Measurements from ENCODE around the gene GPHA2. TPM values are rescaled to one million over a fixed set of nuclear protein-coding genes. Genes with fewer than 3 reads are reported as not detected.
A peak's percentile ranks its signal among the peaks of the same experiment; 100 is the strongest.

GPHA2 gene
- total and polyA plus RNA-seq, 10 donors = 0.89 to 4.4 (median 1.2) TPM; not detected in 7

DNA sequence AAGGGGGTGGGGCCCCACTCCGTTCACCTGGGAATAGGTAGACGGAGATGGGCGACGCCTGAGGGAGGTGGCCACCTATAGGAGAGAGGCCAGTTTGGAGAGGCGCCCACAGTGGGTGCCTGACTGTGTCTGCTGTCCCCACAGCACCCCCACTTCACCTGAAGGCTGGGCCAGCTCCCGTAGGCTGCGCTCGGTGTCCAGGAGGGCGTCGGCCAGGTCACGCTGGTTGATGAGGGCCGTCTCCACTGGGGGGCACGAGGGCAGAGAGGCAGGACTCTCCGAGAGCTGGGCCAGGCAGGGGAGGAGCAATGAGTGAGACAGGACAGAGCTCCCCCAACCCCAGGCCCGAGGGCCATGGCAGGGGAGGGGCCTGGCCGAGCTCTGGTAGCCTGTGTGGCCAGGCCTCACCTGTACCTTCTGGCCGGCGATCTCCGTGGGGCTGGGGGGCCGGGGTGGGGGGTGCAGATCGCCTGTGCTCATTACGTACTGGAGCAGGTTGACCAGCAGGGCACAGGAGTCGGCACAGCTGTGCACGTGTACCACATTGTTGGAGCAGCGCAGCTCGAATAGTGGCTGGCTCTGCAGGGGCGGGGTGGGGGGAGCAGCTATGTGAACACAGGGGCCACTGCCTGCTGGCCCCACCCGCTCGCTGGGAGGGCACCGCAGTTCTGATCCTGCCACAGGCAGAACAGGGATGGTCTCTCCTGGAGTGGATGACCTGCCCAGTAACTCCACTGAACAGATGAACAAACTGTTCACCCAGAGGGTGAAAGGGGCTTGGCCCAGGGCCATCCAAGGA, 33.4 kb downstream of the GPHA2 start:
- Histone ChIP-seq H3K27ac (no peak overlapping the region), H3K4me1 (peaks cover 0 to 3% (median 0%) of the 10 kb centered on the region in 6 donors), H3K4me3 (no peak overlapping the region), H3K36me3 (peaks cover 4 to 100% (median 95%) of the 10 kb centered on the region in 6 donors), H3K27me3 (replicated peaks in 1 of 7) (no peaks in the 10 kb centered on the region), H3K9me3 (no peaks in the 10 kb centered on the region)
- 90 to 97% (median 94%) methylated on average over 11 to 30 of the region's 30 CpGs for WGBS, 5 donors
- no peak for DNase-seq
- intact Hi-C loops (cut with DNase I; ENCODE audit: low total_unique reads) = no loop called here
- peak in 1 of 3 donors; percentile 41 for TF ChIP-seq POLR2AphosphoS5 (IDR thresholded peaks at IDR 0.05)
- TF ChIP-seq, protein P1, sequence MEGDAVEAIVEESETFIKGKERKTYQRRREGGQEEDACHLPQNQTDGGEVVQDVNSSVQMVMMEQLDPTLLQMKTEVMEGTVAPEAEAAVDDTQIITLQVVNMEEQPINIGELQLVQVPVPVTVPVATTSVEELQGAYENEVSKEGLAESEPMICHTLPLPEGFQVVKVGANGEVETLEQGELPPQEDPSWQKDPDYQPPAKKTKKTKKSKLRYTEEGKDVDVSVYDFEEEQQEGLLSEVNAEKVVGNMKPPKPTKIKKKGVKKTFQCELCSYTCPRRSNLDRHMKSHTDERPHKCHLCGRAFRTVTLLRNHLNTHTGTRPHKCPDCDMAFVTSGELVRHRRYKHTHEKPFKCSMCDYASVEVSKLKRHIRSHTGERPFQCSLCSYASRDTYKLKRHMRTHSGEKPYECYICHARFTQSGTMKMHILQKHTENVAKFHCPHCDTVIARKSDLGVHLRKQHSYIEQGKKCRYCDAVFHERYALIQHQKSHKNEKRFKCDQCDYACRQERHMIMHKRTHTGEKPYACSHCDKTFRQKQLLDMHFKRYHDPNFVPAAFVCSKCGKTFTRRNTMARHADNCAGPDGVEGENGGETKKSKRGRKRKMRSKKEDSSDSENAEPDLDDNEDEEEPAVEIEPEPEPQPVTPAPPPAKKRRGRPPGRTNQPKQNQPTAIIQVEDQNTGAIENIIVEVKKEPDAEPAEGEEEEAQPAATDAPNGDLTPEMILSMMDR (IDR thresholded peaks at IDR 0.05 in 8 of 11, conservative IDR thresholded peaks at IDR 0.05 in 3 of 11) = no peak

DNA sequence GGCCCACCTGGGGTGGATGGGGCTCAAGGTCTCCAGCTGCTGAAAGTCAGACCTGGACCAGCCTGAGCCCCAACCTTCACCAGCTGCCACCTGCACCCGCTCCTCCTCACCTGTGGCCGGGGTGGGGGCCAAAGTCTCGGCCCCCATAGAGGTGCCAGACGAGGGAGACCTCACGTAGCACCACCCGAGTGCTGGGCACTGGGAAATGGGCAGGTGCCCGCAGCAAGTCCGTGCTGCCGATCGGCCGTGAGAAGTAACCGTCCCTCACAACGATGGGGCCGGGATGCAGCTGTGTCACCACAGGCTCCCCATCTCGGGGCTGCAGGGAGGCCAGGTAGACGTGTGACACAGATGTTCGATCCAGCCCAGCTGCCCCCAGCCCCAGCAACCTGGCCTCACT, 34.9 kb downstream of the GPHA2 start:
- no peak for DNase-seq
- TF ChIP-seq POLR2AphosphoS5 (IDR thresholded peaks at IDR 0.05) = no peak

DNA sequence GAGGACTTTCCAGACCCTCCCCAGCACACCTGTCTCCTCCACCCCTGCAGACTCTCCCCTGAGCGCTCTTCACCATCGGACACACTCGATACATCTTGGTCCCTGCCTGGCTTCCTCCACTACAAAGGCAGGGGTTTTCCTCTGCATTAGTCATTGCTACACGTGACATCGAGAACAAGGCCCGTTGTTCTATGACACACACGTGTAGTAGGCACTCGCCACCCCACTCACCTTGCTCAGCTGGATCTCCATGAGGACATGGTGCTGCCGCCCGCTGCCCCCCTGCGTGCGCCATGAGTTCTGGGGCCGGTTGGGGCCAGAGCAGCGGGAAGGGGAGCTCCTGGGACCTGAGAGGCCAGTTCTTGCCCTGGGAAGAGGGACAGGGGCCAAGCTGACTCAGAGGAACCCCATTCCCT, 35.4 kb downstream of the GPHA2 start:
- WGBS, 5 donors = 71 to 86% (median 84%) methylated on average over 7 to 14 of the region's 14 CpGs
- Histone ChIP-seq H3K4me3 (no peak overlapping the region), H3K4me1 (peaks cover 0 to 3% (median 0%) of the 10 kb centered on the region in 6 donors), H3K36me3 (peaks cover 4 to 100% (median 88%) of the 10 kb centered on the region in 6 donors), H3K27ac (peak overlapping the region in 1 of 8 donors; percentile 13), H3K27me3 (replicated peaks in 1 of 7) (no peaks in the 10 kb centered on the region), H3K9me3 (no peaks in the 10 kb centered on the region)
- intact Hi-C loops (cut with DNase I; ENCODE audit: low total_unique reads) = no loop called here
- no peak for TF ChIP-seq POLR2A (IDR thresholded peaks at IDR 0.05)
- peak in 1 of 3 donors; percentile 50 for TF ChIP-seq POLR2AphosphoS5 (IDR thresholded peaks at IDR 0.05)
- DNase-seq = no peak

More for the DNA sequence above, 34.9 kb downstream of the GPHA2 start:
- peak overlapping the region in 1 of 8 donors; percentile 13 for H3K27ac ChIP-seq
- intact Hi-C loops (cut with DNase I; ENCODE audit: low total_unique reads) = no loop called here
- H3K27me3 ChIP-seq (replicated peaks in 1 of 7) = no peaks in the 10 kb centered on the region
- H3K9me3 ChIP-seq = no peaks in the 10 kb centered on the region
- no peak overlapping the region for H3K4me3 ChIP-seq
- WGBS, 5 donors = 93 to 97% (median 95%) methylated on average over 17 of the region's 17 CpGs
- H3K4me1 ChIP-seq = peaks cover 0 to 3% (median 0%) of the 10 kb centered on the region in 6 donors
- H3K36me3 ChIP-seq = peaks cover 4 to 100% (median 90%) of the 10 kb centered on the region in 6 donors

DNA sequence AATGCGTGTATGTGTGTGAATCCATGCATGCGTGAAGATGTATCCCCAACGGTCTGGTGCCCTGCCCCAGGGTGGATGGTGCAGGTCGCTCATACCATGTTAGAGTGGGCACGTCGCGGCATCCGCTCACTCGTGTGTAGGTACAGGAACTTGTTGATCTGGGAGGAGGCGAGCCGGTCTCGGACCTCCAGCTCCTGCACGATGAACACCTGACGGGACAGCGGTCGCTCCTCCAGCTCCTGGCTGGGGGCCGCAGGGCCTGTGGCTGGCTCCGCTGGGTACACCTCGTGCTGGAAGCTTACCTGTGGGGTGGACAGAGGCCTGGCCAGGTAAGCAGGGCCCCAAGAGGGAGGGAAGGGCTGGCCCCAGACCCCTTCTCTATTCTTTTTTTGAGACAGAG, 37.2 kb downstream of the GPHA2 start:
- Histone ChIP-seq H3K4me3 (no peak overlapping the region), H3K9me3 (no peaks in the 10 kb centered on the region), H3K4me1 (peaks cover 7 to 16% (median 11%) of the 10 kb centered on the region in 6 donors), H3K36me3 (peaks cover 1 to 92% (median 79%) of the 10 kb centered on the region in 6 donors), H3K27ac (no peak overlapping the region), H3K27me3 (replicated peaks in 1 of 7) (no peaks in the 10 kb centered on the region)
- intact Hi-C loops (cut with DNase I; ENCODE audit: low total_unique reads) = no loop called here
- DNase-seq = no peak
- TF ChIP-seq POLR2A (IDR thresholded peaks at IDR 0.05) (no peak), POLR2AphosphoS5 (IDR thresholded peaks at IDR 0.05) (no peak)
- TF ChIP-seq, protein P1 (IDR thresholded peaks at IDR 0.05 in 8 of 11, conservative IDR thresholded peaks at IDR 0.05 in 3 of 11) = no peak
- WGBS, 5 donors = 95 to 97% (median 95%) methylated on average over 12 to 19 of the region's 19 CpGs

DNA sequence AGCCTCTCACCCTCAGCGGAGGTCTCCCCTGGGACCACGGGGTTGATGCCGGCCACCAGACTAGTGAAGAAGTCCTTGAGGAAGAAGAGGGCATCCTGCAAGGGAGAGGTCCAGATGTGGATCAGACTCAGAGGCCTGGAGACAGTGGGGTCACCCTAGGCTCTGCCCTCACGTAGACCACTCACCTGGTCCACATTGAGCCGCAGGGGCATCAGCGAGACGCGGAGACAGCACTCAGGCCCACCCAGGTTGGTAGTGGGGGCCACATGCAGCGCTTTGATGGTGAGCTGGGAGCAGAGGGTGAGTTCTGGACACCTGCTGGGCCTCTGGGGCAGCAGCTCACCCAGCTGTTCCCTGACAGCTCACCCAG, 37.6 kb downstream of the GPHA2 start:
- peaks cover 10 to 21% (median 16%) of the 10 kb centered on the region in 6 donors for H3K4me1 ChIP-seq
- intact Hi-C loops (cut with DNase I; ENCODE audit: low total_unique reads) = no loop called here
- H3K36me3 ChIP-seq = peaks cover 0 to 87% (median 74%) of the 10 kb centered on the region in 6 donors
- no peak overlapping the region for H3K27ac ChIP-seq
- H3K4me3 ChIP-seq = no peak overlapping the region
- WGBS, 5 donors = 91 to 99% (median 95%) methylated on average over 3 to 9 of the region's 9 CpGs
- DNase-seq = no peak
- no peaks in the 10 kb centered on the region for H3K9me3 ChIP-seq
- TF ChIP-seq POLR2AphosphoS5 (IDR thresholded peaks at IDR 0.05) = peak in 1 of 3 donors; percentile 3
- TF ChIP-seq, protein P1 (IDR thresholded peaks at IDR 0.05 in 8 of 11, conservative IDR thresholded peaks at IDR 0.05 in 3 of 11) = no peak
- H3K27me3 ChIP-seq (replicated peaks in 1 of 7) = no peaks in the 10 kb centered on the region
